ENCODE results near the gene ENDOD1. TPM values are rescaled to one million over a fixed set of nuclear protein-coding genes. Genes with fewer than 3 reads are reported as not detected.

Gene ENDOD1
- polyA plus RNA-seq, 2 of the 4 experiments (the other 2 are of a cell fraction) = 8.3 to 8.8 TPM

DNA sequence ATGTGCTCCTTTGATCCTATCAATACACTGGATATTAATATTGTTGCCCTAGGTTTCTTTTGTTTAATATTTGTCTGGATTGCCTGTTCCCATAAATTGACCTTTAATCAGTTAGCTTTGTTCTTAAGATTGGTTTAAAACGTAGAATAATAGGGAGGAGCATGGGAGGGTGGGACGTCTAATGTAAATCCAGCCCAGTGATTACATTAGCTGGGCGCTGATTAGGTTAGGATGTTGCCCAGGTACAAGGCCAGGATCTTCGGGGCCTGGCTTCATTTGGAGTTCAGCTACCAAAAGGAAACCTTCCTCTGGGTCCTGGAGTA is 23.0 kb upstream of the ENDOD1 start, which contains the start of gene SRSF8:
Gene SRSF8, plus strand, starts transcription at position 204 of the 323 bp plus-strand sequence. CDS start 308 bp downstream, outside the sequence.
- no peaks in the 10 kb centered on the region for H3K9me3 ChIP-seq
- no peak for DNase-seq (ENCODE audit: low read depth in 1 of 2, low spot score in 1 of 2)
- peak; percentile 25 to 59; a peak in 5 of 6 replicates for ATAC-seq
- H3K4me2 ChIP-seq = peak within 1 kb of the TSS; percentile 89
- 0% methylated on average over 4 of the region's 4 CpGs for WGBS (ENCODE audit: missing lambda C conversion rate)
- peak within 1 kb of the TSS; percentile 83 to 98 for H3K27ac ChIP-seq
- peak within 1 kb of the TSS; percentile 69 for H3K4me3 ChIP-seq
- ChIA-PET CTCF (interaction anchor here (0.7 to 2.9 kb wide), 11 partner anchors 10 to 697 kb away, joined by 3 to 17 read pairs (median 6); partner anchors contain the start of genes CWC15, ENDOD1 and KDM4D), POLR2A (interaction anchor here (1.3 to 3.0 kb wide), 6 partner anchors 16 to 724 kb away, joined by 3 to 29 read pairs (median 4); partner anchors contain the start of genes CWC15, ENDOD1, FAM76B and KDM4D)
- H3K4me1 ChIP-seq = peaks cover 9% of the 10 kb centered on the region; the same call in 2 of the 3 replicates
- TF ChIP-seq, protein P1, sequence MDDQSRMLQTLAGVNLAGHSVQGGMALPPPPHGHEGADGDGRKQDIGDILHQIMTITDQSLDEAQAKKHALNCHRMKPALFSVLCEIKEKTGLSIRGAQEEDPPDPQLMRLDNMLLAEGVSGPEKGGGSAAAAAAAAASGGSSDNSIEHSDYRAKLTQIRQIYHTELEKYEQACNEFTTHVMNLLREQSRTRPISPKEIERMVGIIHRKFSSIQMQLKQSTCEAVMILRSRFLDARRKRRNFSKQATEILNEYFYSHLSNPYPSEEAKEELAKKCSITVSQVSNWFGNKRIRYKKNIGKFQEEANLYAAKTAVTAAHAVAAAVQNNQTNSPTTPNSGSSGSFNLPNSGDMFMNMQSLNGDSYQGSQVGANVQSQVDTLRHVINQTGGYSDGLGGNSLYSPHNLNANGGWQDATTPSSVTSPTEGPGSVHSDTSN (IDR thresholded peaks at IDR 0.05) = no peak
- no peak for FAIRE-seq

GRCh38 chr11:95067039-95067840 is 22.4 kb upstream of the ENDOD1 start:
- no peak for FAIRE-seq
- ChIA-PET POLR2A (interaction anchor here (0.9 to 3.0 kb wide), 13 partner anchors 13 to 1322 kb away, joined by 3 to 29 read pairs (median 4); partner anchors contain the start of genes CCDC82, CWC15, ENDOD1 and FAM76B), CTCF (interaction anchor here (0.7 to 2.9 kb wide), 15 partner anchors 9 to 697 kb away, joined by 3 to 17 read pairs (median 6); partner anchors contain the start of genes CWC15, ENDOD1 and KDM4D)
- Histone ChIP-seq H3K9me3 (no peaks in the 10 kb centered on the region), H3K27ac (peak overlapping the region; percentile 83 to 98), H3K4me1 (peaks cover 9% of the 10 kb centered on the region; the same call in 2 of the 3 replicates), H3K4me2 (peak overlapping the region; percentile 89), H3K4me3 (peak overlapping the region; percentile 69)
- TF ChIP-seq HOXB5 (CRISPR knock-in tag; IDR thresholded peaks at IDR 0.05) (no peak), EP300 (IDR thresholded peaks at IDR 0.05) (no peak), JUN (IDR thresholded peaks at IDR 0.05) (peak in 1 of 2 experiments; percentile 9; a peak in 2 of 5 replicates), FOSB (CRISPR knock-in tag; IDR thresholded peaks at IDR 0.05) (no peak), KDM5A (IDR thresholded peaks at IDR 0.05) (no peak), FOSL2 (IDR thresholded peaks at IDR 0.05) (no peak), FOSL2 (CRISPR knock-in tag; IDR thresholded peaks at IDR 0.05) (no peak), CHD4 (IDR thresholded peaks at IDR 0.05; ENCODE audit: borderline replicate concordance) (no peak), PHF8 (IDR thresholded peaks at IDR 0.05; ENCODE audit: borderline replicate concordance, low read depth) (peak; percentile 40; the same call in 1 of the 2 replicates), MAX (IDR thresholded peaks at IDR 0.05) (peak; percentile 68), POLR2A (IDR thresholded peaks at IDR 0.05; ENCODE audit: low read length) (peak; percentile 43), CBX8 (IDR thresholded peaks at IDR 0.05) (no peak)
- TF ChIP-seq, protein P2, sequence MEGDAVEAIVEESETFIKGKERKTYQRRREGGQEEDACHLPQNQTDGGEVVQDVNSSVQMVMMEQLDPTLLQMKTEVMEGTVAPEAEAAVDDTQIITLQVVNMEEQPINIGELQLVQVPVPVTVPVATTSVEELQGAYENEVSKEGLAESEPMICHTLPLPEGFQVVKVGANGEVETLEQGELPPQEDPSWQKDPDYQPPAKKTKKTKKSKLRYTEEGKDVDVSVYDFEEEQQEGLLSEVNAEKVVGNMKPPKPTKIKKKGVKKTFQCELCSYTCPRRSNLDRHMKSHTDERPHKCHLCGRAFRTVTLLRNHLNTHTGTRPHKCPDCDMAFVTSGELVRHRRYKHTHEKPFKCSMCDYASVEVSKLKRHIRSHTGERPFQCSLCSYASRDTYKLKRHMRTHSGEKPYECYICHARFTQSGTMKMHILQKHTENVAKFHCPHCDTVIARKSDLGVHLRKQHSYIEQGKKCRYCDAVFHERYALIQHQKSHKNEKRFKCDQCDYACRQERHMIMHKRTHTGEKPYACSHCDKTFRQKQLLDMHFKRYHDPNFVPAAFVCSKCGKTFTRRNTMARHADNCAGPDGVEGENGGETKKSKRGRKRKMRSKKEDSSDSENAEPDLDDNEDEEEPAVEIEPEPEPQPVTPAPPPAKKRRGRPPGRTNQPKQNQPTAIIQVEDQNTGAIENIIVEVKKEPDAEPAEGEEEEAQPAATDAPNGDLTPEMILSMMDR (IDR thresholded peaks at IDR 0.05) = peak; percentile 11; the same call in 1 of the 3 replicates
- TF ChIP-seq, protein P3, sequence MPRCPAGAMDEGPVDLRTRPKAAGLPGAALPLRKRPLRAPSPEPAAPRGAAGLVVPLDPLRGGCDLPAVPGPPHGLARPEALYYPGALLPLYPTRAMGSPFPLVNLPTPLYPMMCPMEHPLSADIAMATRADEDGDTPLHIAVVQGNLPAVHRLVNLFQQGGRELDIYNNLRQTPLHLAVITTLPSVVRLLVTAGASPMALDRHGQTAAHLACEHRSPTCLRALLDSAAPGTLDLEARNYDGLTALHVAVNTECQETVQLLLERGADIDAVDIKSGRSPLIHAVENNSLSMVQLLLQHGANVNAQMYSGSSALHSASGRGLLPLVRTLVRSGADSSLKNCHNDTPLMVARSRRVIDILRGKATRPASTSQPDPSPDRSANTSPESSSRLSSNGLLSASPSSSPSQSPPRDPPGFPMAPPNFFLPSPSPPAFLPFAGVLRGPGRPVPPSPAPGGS (IDR thresholded peaks at IDR 0.05) = 0 out of 3 replicates have a peak, but pooled peaks have one; percentile 66
- TF ChIP-seq, protein P4, sequence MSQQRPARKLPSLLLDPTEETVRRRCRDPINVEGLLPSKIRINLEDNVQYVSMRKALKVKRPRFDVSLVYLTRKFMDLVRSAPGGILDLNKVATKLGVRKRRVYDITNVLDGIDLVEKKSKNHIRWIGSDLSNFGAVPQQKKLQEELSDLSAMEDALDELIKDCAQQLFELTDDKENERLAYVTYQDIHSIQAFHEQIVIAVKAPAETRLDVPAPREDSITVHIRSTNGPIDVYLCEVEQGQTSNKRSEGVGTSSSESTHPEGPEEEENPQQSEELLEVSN (IDR thresholded peaks at IDR 0.05; ENCODE audit: borderline replicate concordance, low read depth) = no peak
- DNase-seq (ENCODE audit: low read depth in 1 of 2, low spot score in 1 of 2) = peak; percentile 28 to 78
- peak; percentile 86 to 87 for ATAC-seq
- 2% methylated on average over 23 of the region's 98 CpGs for WGBS (ENCODE audit: missing lambda C conversion rate)

Data from A549 (cell line).